Nephron progenitor cell (in vitro differentiated cells): ENCODE data around the gene YJEFN3.

ENCODE experiments used
- DNase-seq: peaks from one replicate; pipeline ENCODE4 v3.0.0; 2021
- H3K27ac Mint-ChIP-seq: 2 replicates; pipeline ENCODE4 v1.8.0; 2021; ENCODE audit warnings: mild to moderate bottlenecking, moderate library complexity, mixed read lengths
- H3K27me3 Mint-ChIP-seq: 2 replicates; pipeline ENCODE4 v1.8.0; 2021; ENCODE audit warnings: mild to moderate bottlenecking, low read depth, mixed read lengths; ENCODE audit not compliant: poor library complexity
- H3K36me3 Mint-ChIP-seq: 2 replicates; pipeline ENCODE4 v1.8.0; 2021; ENCODE audit warnings: low read depth, mixed read lengths
- H3K4me1 Mint-ChIP-seq: 2 replicates; pipeline ENCODE4 v1.8.0; 2021; ENCODE audit warnings: mixed read lengths
- H3K4me3 Mint-ChIP-seq: 2 replicates; pipeline ENCODE4 v1.8.0; 2021; ENCODE audit warnings: mild to moderate bottlenecking, moderate library complexity, mixed read lengths
- H3K9me3 Mint-ChIP-seq: 2 replicates; pipeline ENCODE4 v1.8.0; 2021; ENCODE audit warnings: mild to moderate bottlenecking, moderate library complexity, mixed read lengths
- TF ChIP-seq, protein P1 (sequence below): fragments of 200-600 bp; sonication (generic); IDR thresholded peaks from 2 replicates; pipeline ENCODE4 v1.5.0; 2021; ENCODE audit warnings: antibody characterized with exemption

The YJEFN3 gene

DNA sequence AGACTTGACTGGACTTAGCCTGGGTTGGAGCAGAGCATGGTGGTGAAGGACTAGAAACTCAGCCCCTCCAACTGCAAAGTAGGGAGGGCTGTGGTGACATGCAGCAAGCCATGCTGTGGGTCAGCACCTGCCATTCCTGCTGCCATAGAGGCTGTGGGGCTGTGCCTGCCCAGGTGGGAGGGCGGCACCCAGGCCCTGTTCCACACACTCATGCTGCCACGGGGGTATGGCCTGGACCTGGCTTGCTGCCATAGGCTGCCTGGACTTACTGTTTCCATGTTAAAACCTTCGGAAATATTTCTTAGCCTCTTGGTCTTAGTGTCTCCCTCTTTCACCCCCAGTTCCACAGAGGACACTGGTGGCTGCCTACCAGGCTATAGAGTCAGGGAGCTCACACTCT lies 38.7 kb downstream of the YJEFN3 start:
- Mint-ChIP-seq H3K4me3 (no peak overlapping the region), H3K36me3 (peaks cover 35% of the 10 kb centered on the region), H3K9me3 (no peaks in the 10 kb centered on the region), H3K4me1 (peaks cover under 1% of the 10 kb centered on the region), H3K27ac (no peak overlapping the region), H3K27me3 (peaks cover 1% of the 10 kb centered on the region)
- TF ChIP-seq, protein P1, sequence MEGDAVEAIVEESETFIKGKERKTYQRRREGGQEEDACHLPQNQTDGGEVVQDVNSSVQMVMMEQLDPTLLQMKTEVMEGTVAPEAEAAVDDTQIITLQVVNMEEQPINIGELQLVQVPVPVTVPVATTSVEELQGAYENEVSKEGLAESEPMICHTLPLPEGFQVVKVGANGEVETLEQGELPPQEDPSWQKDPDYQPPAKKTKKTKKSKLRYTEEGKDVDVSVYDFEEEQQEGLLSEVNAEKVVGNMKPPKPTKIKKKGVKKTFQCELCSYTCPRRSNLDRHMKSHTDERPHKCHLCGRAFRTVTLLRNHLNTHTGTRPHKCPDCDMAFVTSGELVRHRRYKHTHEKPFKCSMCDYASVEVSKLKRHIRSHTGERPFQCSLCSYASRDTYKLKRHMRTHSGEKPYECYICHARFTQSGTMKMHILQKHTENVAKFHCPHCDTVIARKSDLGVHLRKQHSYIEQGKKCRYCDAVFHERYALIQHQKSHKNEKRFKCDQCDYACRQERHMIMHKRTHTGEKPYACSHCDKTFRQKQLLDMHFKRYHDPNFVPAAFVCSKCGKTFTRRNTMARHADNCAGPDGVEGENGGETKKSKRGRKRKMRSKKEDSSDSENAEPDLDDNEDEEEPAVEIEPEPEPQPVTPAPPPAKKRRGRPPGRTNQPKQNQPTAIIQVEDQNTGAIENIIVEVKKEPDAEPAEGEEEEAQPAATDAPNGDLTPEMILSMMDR = no peak
- no peak for DNase-seq

DNA sequence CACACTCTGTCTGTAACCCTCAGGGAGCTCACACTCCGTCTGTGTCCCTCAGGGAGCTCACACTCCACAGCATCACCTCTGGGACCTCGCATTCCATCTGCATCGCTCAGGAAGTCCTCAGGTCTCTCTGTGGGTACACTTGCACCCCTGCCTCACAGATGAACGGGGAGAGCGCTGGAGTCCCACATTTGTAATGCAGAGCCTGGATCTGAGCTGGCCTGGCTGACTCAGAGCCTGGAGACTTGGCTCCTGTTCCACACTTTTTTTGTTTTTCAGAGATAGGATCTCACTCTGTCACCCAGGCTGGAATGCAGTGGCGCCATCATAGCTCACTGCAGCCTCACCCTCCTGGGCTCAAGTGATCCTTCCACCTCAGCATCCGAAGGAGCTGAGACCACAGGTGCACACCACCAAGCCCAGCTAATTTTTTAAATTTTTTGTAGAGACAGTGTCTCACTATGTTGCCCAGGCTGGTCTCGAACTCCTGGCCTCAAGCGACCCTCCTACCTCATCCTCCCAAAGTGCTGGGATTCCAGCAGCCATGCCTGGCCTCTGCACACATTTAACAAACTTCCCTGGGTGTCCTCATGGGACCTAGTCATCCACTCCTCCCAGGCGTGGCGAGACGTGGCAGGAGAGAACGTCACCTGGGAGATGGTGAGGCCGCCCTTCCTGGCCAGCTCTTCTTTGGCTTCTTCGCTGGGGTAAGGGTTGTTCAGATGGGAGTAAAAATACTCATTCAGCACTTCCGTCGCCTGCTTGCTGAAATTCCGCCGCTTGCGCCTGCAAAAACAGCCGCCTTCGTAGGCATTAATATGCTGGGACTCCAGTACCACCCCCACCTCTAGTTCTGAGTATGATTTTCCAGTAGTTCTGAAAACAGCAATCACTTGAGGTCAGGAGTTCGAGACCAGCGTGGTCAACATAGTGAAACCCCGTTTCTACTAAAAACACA lies 40.4 kb downstream of the YJEFN3 start:
- TF ChIP-seq, protein P1 = no peak
- Mint-ChIP-seq H3K36me3 (peaks cover 35% of the 10 kb centered on the region), H3K27ac (no peak overlapping the region), H3K9me3 (no peaks in the 10 kb centered on the region), H3K27me3 (peaks cover 6% of the 10 kb centered on the region), H3K4me3 (no peak overlapping the region), H3K4me1 (no peaks in the 10 kb centered on the region)
- no peak for DNase-seq

DNA sequence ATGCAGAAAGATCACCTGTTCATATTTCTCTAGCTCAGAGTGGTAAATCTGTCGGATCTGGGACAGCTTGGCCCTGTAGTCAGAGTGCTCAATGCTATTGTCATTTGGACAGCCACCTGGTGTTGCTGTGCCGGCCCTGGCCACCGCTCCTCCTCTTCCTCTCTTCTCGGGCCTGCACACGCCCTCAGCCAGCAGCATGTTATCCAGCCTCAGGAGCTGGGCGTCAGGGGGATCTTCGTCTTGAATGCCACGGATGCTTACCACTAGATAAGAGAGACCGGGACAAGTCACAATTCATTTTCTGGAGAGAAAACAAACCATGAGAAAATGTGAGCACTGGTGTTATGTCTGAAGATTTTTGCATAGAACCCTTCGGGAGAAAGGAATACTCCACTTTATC lies 41.9 kb downstream of the YJEFN3 start:
- Mint-ChIP-seq H3K27me3 (peaks cover 6% of the 10 kb centered on the region), H3K4me1 (peaks cover 5% of the 10 kb centered on the region), H3K4me3 (no peak overlapping the region), H3K36me3 (peaks cover 27% of the 10 kb centered on the region), H3K9me3 (no peaks in the 10 kb centered on the region), H3K27ac (no peak overlapping the region)
- TF ChIP-seq, protein P1 = no peak
- DNase-seq = no peak

DNA sequence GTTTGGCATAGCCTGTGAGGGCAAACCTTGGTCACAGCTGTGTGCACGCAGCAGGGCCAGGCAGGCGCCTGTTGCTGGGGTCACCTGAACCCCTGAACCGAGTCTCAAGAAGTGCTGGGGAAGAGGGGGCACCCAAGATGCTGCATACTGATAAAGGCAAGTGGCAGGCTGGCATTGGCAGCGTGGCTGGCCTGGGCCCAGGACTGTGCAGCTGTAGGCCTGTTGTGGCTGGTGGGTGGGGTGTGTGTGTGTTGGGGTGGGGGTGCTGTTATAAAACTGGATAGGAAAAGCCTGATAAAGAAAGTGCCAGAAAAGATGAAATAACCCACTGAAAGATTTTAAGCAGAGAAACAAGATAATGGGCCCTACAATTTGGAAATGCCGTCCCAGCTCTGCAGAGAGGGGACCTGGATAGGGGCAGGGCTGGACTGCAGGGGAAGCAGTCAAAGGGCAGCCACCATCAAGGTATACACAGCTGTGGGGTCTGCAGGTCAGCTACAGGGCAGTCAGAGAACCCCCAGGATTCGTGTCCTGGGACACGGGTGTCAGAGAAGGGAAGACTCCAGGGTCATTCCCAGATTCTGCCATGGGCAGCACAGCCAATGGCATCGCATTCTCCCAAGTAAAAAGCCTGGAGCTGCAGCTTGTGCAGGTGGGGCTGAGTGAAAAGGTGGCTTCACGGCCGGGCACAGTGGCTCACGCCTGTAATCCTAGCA lies 42.5 kb downstream of the YJEFN3 start:
- H3K27ac Mint-ChIP-seq = no peak overlapping the region
- H3K36me3 Mint-ChIP-seq = peaks cover 27% of the 10 kb centered on the region
- no peak overlapping the region for H3K4me3 Mint-ChIP-seq
- peaks cover 6% of the 10 kb centered on the region for H3K27me3 Mint-ChIP-seq
- TF ChIP-seq, protein P1 = no peak
- DNase-seq = no peak
- H3K9me3 Mint-ChIP-seq = no peaks in the 10 kb centered on the region
- peaks cover 9% of the 10 kb centered on the region for H3K4me1 Mint-ChIP-seq

DNA sequence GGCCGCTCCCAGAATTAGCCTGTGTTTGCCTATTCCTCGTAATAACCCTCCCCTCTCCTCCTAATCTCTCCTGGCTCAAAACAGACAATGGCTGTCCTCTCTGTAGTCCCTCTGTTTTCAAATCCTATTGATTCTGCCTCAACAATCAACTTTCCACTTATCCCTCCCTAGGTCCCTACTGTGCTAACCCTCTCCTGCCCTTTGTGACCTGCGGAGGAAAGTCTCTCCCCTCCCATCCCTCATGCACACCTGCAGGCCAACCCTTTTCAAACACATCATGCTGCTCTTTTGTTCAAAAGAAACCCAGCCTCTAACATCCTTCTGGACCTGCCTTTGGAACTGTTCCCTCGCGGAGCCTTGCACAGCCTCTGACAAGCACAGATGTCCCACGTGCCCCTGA lies 46.7 kb downstream of the YJEFN3 start:
- Mint-ChIP-seq H3K27ac (peak overlapping the region; percentile 37), H3K4me3 (no peak overlapping the region), H3K4me1 (peaks cover 17% of the 10 kb centered on the region), H3K9me3 (no peaks in the 10 kb centered on the region), H3K27me3 (peaks cover 6% of the 10 kb centered on the region), H3K36me3 (peaks cover 4% of the 10 kb centered on the region)
- no peak for DNase-seq
- TF ChIP-seq, protein P1 = no peak
